NCI-H524 (cell line): ENCODE results near the gene MAB21L3.

ENCODE experiments used
- DNase-seq, 2 experiments: peaks; one replicate each; lab custom pipeline; 2025; lab: John Stamatoyannopoulos, UW

The MAB21L3 gene

DNA sequence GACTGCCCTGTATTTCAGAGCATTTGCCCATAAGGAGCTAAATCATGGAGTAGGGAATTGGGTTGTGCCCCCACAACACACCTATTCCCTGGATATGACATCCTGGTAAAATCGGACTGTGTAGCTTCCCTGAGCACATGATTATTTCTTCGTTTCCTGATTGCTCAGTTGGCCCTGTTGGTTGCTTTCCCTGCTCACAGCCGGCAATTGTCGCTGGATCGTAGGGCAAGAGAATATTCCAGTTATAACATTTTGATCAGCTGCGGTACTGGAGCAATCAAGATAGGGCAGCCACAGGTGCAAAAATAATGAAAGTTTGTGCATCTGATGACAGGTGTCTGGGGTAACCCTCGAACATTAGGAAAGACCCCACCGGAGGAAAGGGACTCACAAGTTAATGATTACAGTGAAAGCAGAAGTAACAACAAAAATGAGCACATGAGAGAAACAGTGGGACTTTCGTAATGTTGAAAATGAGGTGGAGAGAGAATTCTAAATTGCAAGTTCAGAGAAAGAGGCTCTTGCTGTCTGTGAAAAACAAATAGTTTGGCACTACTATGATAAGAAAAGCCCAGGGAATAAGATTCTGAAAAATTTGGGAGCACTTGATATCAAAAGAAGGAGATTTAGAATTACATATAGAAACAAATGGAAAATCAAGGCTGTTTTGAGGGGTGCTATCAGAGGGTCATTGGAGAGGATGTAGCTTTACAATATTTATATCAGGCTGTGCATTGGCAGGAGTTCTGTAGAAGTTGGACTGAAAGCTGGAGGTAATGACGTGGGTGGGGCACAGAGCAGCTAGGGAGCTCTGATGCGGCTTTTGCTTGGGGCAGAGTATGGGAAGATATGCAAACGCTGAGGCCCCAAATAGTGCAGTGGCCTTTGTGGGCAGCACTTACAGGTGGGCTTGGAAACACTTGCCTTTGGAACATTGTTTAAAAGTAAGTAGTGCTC lies at the start of gene MAB21L3:
MAB21L3 (plus strand) TSS at position 833 of the 957 bp plus-strand sequence. CDS start 1,217 bp downstream, outside the sequence.
- DNase-seq = no peak

DNA sequence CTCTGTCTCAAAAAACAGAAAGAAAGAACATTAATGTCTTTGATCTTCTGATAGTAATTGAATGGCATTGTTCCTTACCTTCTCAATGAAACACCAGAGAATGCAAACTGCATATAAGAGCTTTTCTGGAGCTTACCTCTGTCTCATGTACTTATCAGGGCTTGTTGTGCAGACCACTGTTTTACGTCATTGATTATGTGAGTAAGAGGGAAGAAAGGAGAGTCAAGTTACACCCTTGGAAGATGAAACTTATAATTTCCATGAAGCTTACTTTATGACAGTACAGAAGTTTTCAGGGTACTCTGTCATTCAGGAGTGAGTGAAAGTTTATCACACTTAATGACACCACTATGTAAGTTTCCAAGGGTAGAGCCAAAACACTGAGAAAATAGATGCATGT lies 49.0 kb upstream of the MAB21L3 start:
- DNase-seq = no peak

DNA sequence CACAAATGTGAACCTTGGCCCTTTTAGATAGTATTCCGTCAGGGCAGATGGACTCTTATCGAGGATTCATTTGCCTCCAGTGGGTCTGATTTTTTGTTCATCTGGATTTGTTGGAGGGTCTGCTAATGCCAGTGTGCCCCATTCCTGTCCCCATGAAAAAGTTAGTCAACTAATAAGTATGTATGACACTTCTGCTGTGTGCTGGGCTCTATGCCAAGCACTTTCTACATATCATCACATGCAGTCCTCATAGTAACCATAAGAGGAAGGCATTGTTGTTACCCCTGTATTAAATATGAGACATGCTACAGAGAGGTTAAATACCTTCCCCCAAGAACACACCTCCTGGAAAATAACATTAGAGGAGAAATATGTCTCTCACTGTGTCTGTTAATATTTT lies 46.6 kb upstream of the MAB21L3 start:
- no peak for DNase-seq

DNA sequence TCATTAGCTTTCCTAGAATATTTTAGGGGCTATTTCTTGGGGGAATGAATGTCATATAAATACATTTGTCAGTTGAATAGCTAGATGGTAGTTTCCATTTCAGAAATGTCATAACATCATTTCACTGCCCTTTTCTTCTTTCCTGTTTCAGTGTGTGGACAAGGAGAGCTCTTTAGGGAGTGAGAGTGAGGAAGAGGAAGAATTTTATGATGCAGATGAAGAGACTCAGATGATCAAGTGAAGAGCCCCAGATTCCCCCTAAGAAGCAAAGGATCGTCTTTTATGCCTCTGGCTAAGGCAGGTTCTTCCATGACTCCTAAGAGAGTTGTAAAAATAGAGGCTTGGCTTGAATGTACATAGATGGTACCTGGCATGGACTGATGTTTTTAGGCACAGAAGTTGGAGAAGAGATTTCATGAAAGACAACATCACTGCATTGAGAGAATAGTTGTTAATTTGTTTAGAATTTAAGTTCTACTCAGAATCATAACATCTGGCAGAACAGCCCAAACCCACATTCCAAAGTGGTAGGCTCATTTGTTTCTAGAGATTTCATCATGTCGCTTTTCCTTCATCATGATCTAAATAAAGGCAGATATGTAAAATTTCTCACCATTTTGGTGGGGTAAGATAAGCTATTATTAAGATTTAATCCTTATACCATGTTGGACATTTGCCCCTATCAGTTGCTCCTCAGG lies 44.2 kb upstream of the MAB21L3 start:
- no peak for DNase-seq

DNA sequence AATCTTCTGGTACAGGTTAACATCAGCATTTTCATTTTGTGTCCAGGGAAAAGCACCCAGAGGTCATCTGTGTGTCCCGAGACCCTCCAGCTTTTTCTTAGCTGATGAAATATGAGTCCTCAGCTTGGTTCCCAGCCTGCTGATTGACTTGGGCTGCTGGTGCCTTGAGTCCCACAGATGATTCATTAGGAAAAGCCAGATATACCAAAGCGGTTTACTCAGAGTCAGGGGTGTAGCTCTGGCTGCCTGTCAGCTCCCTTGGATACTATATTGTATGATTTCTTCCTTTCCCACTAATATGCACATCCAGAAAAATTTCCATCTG lies 43.7 kb upstream of the MAB21L3 start:
- no peak for DNase-seq

DNA sequence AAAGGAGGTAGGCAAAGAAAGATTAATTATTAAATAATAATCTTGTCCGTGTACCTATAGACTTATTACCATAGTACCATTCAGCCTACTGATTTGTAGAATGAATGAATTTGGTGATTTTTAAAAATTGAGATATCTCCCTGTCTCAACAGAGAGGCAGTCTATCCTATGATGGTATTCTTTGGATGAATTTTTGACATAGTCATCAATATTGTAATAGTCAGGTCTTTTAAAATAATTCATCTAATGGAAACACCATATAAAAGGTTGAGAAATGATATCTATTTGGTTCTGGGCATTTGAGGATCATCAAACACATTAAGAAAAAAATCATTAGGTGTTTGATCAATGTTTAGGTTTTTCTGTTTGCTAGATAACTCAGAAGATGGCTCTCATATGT lies 35.6 kb upstream of the MAB21L3 start:
- no peak for DNase-seq

DNA sequence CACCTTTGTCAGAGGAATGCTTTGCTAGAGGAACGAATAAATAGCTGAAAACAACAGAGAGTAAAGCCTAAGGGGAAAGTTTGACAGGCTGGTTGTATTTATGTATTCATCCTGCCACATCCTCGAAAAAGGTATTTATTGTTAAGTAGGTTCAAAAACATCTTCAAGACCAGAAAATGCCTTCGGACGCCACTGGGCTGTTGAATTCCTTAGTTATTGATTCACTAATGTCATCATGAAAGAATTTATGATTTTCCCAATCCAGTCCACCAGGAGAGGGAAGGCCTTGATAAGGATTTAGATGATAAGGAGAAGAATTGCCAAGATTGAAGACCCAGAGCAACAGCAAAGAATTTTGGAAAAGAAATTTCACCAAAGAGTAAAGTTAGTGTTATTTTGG lies 35.2 kb upstream of the MAB21L3 start:
- no peak for DNase-seq

DNA sequence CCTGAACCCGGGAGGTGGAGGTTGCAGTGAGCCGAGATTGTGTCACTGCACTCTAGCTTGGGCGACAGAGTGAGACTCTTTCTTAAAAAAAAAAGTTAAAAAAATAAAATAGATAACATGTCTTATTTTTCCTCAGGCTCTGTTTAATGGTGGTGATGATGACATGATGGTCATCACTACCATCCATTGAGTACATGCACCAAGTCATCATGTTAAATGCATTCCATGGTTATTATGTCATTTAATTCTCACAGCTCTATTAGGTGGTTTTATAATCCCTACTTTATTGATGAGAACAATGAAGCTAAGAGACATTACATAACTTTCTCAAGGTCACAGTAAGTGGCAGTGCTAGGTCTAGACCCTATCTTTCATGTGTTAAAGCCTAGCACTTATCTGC lies 34.4 kb upstream of the MAB21L3 start:
- DNase-seq = no peak

DNA sequence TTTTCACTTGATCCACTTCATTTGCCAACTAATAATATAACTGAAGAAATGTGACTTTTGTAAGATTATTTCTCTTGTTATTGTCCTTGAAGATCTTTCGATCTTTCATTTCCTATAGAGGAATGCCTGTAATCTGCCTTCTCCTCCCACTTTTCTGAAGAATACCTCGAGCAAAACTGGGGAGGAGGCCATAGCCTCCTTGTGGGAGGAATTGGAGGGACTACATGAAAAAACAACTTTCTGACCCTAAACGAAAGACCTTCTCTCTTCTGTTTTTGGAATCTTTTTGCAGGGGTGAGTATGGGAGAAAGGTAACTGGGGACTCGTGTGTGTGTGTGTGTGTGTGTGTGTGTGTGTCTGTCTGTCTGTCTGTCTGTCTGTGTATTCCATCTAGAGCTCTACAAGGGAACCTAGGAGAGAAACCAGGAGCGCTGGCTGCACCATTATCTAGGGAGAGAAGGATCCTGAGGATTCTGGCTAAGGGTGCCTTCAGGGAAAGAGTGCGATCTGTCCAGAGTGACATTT lies 32.4 kb upstream of the MAB21L3 start:
- no peak for DNase-seq

DNA sequence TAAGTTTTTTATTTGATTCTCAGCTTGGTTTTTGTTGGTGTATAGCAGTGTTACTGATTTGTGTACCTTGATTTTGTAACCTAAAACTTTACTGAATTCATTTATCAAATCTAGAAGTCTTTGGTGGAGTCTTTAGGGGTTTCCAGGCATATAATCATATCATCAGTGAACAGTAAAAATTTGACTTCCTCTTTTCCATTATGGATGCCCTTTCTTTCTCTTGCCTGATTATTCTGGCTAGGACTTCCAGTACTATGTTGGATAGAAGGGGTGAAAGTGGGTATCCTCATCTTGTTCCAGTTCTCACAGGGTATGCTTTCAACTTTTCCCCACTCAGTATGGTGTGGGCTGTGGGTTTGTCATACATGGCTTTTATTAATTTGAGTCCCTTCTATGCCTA lies 23.6 kb upstream of the MAB21L3 start:
- DNase-seq = no peak

DNA sequence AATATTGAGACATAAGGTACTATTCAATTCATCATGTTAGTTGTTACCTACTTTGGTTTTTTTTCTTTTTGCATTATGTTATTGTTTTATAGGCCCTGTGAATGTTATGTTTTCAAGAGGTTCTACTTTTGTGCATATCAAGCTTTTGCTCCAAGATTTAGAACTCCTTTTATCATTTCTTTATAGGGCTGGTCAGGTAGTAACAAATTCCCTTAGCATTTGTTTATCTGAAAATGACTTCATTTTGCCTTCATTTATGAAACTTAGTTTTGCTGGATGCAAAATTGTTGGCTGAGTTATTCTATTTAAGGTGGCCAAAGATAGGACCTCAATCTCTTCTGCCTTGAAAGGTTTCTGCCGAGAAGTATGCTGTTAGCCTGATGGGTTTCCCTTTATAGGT lies 21.3 kb upstream of the MAB21L3 start:
- no peak for DNase-seq

DNA sequence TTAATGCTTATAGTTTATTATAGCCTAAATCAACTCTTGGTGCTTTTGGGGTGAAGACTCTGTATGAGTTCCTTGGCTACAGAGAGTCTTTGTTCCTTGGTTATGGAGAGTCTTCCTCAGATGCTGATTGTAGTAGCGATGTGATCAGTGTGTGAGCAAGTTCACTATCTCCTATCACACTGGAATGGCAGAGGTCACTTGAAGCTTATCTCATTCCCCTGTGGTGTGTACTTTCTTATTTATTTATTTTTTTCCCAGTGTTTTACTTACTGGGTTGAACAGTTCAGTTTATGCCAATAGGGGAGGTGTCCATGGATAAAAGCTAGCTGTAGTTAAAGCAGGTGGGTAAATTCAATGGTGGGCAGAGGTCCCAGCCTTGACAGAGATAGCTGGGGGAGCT lies 20.1 kb upstream of the MAB21L3 start:
- no peak for DNase-seq

DNA sequence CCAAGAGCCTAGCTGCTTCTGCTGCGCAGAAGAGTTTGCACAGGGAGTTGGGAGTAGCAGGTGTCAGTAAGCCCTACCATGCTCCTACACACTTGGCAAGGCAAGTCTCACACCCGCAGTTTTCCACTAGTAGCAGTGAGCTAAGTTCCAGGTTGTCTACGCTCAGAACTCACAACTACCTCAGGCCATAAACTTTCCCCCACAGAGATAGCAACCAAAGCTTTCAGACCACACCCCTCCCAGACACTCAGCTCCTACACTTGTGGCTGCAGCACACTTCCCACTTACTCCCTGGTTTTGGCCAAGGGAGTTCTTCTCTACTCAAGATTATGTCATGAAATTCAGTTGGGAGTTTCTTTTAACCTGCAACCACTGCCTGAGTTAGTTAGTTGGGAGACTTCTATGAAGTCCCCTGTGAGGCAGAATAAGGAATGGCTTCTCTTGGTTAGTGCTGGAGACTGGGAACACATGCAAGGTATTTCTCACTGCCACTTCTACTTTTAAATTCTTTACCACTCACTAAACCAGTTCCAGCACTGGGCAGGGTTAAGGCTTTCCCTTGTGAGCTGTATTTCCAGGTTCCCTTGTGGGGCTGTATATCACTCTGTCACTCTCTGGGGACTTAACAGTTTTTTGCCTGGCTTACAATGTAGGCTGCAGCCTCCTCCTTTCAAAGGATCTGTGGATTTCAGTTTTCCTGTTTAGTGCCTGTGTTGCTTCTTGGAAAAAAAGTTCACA lies 18.3 kb upstream of the MAB21L3 start:
- DNase-seq = no peak

DNA sequence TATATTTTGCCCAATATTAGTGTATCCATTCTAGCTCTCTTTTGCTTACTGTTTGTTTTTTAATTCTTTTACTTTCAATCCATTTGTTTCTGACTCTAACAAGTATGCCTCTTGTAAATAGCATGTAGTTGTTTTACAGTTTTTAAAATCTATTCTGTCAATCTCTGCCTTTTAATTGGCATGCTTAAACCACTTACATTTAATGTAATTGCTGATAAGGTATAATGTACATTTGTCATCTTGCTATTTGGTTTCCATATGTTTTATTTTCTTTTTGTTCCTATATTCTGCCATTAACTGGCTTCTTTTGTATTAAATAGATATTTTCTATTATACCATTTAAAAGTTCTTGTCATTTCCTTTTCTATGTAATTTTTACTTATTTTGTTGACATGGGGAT lies 16.2 kb upstream of the MAB21L3 start:
- DNase-seq = no peak

DNA sequence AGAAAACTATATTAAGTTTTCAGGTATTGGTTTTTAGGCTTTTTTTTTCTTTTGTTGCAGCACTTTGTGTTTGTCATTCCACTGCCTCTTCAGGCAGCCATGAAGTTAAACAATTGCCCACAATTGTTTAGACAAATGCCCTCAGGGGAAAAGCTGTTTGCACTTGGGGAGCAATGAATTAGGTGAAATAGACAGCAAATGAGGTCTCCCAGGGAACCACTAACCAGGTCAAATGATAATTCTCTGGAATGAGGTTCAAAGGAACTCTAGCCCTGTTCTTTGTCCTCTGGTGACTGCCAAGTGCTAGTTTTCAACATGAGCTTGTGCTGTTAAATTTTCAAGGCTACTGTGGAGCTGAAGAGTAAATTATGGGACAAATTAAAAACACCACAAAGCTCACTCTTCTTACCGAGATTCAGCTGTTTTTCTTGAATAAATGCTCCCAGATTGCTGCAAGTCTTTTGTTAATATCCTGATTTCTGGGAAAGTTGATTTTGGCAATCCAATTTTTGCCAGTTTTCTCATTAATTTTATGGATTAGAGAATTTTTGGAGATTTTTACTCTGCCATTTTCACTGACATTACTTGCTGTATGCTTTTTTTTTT lies 15.1 kb upstream of the MAB21L3 start:
- DNase-seq = no peak

DNA sequence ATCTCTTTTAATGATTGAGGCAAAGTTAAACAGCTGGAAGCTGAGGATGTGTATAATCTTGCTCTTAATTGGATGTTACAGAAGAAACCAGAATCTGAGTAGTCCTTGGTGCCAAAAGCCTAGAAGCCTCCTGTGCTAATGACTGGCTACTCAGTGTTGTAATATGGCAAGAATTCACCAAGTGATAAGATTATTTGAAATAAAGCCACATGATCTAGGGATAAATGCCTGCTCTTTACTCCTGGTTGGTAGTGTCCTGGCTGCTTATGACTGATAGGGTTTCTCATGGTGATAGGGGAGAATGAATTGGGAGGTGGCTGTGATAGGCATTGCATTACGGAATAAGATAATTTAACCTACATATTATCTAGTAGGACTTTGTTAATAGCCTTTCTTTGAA lies 13.6 kb upstream of the MAB21L3 start:
- DNase-seq = no peak

DNA sequence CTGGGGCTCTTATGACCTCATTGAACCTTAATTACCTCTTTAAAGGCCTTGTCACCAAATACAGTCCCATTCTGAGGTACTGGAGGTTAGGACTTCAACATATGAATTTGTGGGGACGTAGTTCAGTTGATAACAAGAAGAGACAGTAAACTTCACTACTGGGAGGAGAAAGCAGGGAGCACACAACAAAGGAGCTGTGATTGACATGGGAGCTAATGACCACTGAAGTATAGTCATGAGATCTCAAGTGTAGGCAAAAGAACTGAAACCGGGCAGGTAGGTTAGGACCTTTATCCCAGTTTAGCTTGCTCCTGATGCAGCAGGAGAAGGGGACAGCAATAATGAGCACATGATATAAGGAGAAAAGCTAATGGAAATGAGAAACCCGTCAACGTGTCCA lies 11.8 kb upstream of the MAB21L3 start:
- no peak for DNase-seq

DNA sequence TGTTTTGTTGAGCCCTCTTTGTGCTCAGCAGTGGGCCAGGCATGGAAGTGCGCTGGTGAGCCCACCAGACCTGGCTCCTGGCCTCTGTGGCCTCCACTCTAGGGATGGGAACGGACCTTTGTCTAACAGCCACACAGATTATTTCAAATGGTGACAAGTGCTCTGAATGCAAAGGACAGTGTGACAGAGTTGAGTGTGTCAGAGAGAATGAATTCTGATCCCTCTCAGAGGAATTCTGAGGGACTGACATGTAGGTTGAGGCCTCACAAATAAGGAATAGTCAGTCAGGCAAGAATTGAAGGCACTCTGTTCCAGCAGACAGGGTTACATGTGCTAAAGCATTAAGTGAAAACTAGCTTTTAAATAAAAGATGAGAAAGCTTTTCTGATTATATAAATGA lies 11.3 kb upstream of the MAB21L3 start:
- DNase-seq = no peak

DNA sequence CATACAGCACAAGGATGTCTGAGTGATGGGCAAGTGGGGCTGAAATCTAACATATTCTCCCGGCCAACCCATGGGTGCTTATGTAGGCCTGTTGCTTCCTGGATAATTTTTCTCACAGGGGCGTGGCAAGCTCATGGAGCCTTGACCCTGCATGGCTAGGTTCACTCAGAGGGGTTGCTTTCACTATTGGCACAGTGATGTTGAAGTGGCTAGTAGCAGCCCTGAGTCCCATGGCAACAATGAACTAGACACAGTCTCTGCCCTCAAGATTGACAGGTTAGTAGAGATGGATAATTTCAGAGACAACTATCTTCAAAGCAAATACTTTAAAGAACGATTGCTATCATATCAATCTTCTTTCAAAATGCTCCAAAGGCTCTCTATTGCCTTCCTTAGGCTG lies 6.5 kb upstream of the MAB21L3 start:
- no peak for DNase-seq

DNA sequence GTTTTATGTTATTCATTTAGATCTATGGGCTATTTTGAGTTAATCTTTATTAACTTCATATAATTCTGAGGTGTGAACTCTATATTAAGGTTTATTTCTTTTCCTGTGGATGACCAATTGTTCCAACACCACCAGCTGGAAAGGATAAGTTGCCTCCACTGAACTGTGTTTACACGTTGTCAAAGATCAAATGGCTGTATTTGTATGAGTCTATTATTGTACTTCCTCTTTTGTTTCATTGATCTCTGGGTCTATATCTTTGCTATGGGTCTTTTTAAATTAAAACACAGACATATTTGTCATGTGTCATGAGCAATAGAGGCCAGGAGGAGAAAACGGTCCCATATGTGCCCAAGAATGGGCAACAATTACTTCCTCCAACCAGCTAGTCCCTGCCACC lies 5.2 kb upstream of the MAB21L3 start:
- no peak for DNase-seq

DNA sequence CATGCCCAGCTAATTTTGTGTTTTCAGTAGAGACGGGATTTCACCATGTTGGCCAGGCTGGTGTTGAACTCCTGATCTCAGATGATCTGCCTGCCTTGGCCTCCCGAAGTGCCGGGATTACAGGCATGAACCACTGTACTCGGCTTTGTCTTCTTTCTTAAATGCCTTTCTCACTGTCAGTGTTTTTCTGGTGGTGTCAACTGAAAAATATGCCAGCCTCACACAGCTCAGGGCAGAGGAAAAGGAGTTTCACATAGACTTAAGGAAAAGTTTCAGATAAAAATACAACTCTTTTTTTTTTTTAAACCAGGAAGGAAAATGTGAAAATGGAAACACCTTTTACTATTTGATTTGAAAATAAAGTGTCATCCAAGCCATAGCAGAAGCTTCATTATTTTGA lies 4.6 kb upstream of the MAB21L3 start:
- no peak for DNase-seq

DNA sequence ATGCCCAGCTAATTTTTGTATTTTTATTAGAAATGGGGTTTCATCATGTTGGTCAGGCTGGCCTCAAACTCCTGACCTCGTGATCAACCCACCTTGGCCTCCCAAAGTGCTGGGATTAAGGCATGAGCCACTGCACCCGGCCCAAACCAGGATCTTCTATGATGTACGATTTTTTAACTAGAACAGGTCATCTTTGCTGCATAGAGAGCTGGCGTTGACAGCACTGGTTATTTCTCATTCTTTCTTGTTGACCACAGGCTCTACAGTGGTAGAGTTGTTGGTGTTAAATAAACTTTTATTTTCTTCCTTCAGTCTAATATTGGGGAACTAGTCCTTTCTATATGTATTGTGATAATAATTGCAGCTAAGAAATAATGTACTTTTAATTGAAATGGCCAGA lies 3.8 kb upstream of the MAB21L3 start:
- DNase-seq = no peak
